GM19238 (cell line): ENCODE data around the gene ELMO1.

Experiments used
- DNase-seq: peaks from one replicate; pipeline ENCODE4 v3.0.0; 2011; ENCODE audit warnings: low spot score; ENCODE audit not compliant: insufficient read length

Gene ELMO1

GRCh38 chr7:37410305-37411229, 38.1 kb downstream of the ELMO1 start:
- DNase-seq = no peak

GRCh38 chr7:37409461-37409860, 39.2 kb downstream of the ELMO1 start:
- DNase-seq = no peak

GRCh38 chr7:37408291-37409228, 40.1 kb downstream of the ELMO1 start:
- peak; percentile 20 for DNase-seq

- no peak for DNase-seq
These were observed 43.0 kb downstream of the ELMO1 start for GRCh38 chr7:37405603-37406122.

- no peak for DNase-seq
These were observed 43.5 kb downstream of the ELMO1 start for GRCh38 chr7:37405128-37405527.

- no peak for DNase-seq
These were observed 48.7 kb downstream of the ELMO1 start for GRCh38 chr7:37399876-37400421.

- no peak for DNase-seq
These were observed 50.3 kb downstream of the ELMO1 start for GRCh38 chr7:37398403-37398802.

GRCh38 chr7:37395618-37396259, 52.9 kb downstream of the ELMO1 start:
- no peak for DNase-seq

GRCh38 chr7:37394158-37394557, 54.5 kb downstream of the ELMO1 start:
- DNase-seq = no peak

GRCh38 chr7:37393476-37393875, 55.2 kb downstream of the ELMO1 start:
- DNase-seq = no peak

GRCh38 chr7:37392673-37393017, 56.0 kb downstream of the ELMO1 start:
- no peak for DNase-seq

- DNase-seq = no peak
These were observed 56.6 kb downstream of the ELMO1 start for GRCh38 chr7:37391791-37392672.

GRCh38 chr7:37390114-37390513, 58.5 kb downstream of the ELMO1 start:
- DNase-seq = no peak

- DNase-seq = no peak
These were observed 59.9 kb downstream of the ELMO1 start for GRCh38 chr7:37388811-37389210.

- no peak for DNase-seq
These were observed 62.9 kb downstream of the ELMO1 start for GRCh38 chr7:37385787-37386186.

- no peak for DNase-seq
These were observed 66.0 kb downstream of the ELMO1 start for GRCh38 chr7:37382546-37383088.

- no peak for DNase-seq
These were observed 67.8 kb downstream of the ELMO1 start for GRCh38 chr7:37380831-37381230.

GRCh38 chr7:37379546-37380277, 69.0 kb downstream of the ELMO1 start:
- DNase-seq = no peak

GRCh38 chr7:37377231-37377630, 71.4 kb downstream of the ELMO1 start:
- DNase-seq = no peak
